ENCODE results near the gene BACE1-AS.

DNA sequence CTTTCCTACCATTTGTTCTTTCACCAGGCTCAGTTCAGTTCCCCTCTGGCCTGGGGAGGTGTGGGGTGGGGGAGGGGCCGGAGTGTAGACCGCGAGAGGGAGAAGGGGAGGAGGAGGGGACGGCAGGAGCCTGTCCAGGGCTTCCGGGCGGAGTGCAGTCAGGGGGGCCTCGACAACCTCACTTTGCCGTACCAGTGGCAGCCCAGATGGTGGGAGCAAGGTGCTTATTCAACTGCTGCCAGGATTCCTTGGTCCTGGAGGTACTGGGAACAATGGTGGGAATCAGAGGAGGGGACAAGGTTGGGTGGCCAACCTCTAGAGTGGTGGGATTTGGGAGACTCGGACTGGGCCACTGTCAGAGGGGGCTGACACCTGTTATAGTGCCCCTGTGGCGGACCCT, 23.7 kb downstream of the BACE1-AS start:
- TF ChIP-seq, protein P1, sequence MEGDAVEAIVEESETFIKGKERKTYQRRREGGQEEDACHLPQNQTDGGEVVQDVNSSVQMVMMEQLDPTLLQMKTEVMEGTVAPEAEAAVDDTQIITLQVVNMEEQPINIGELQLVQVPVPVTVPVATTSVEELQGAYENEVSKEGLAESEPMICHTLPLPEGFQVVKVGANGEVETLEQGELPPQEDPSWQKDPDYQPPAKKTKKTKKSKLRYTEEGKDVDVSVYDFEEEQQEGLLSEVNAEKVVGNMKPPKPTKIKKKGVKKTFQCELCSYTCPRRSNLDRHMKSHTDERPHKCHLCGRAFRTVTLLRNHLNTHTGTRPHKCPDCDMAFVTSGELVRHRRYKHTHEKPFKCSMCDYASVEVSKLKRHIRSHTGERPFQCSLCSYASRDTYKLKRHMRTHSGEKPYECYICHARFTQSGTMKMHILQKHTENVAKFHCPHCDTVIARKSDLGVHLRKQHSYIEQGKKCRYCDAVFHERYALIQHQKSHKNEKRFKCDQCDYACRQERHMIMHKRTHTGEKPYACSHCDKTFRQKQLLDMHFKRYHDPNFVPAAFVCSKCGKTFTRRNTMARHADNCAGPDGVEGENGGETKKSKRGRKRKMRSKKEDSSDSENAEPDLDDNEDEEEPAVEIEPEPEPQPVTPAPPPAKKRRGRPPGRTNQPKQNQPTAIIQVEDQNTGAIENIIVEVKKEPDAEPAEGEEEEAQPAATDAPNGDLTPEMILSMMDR (IDR thresholded peaks at IDR 0.05; ENCODE audit: low read length) = no peak
- no peak for TF ChIP-seq EZH2 (optimal IDR thresholded peaks at IDR 0.05; ENCODE audit: low read depth, low read length)

Data from MM.1S (cell line).